Measurements from ENCODE around the gene CYTH1. TPM values are rescaled to one million over a fixed set of nuclear protein-coding genes. Genes with fewer than 3 reads are reported as not detected.
A peak's percentile ranks its signal among the peaks of the same experiment; 100 is the strongest.
"Not testable (repeated sequence)": the region's sequence is repeated elsewhere in the genome, so short reads cannot be mapped to it uniquely, and the experiment has no call there.

CYTH1 gene
- total RNA-seq, 1 donor from 2014 or later: 51.4 TPM

GRCh38 chr17:78759203-78759968 lies 22.7 kb downstream of the CYTH1 start:
- peak; percentile 73 for DNase-seq

DNA sequence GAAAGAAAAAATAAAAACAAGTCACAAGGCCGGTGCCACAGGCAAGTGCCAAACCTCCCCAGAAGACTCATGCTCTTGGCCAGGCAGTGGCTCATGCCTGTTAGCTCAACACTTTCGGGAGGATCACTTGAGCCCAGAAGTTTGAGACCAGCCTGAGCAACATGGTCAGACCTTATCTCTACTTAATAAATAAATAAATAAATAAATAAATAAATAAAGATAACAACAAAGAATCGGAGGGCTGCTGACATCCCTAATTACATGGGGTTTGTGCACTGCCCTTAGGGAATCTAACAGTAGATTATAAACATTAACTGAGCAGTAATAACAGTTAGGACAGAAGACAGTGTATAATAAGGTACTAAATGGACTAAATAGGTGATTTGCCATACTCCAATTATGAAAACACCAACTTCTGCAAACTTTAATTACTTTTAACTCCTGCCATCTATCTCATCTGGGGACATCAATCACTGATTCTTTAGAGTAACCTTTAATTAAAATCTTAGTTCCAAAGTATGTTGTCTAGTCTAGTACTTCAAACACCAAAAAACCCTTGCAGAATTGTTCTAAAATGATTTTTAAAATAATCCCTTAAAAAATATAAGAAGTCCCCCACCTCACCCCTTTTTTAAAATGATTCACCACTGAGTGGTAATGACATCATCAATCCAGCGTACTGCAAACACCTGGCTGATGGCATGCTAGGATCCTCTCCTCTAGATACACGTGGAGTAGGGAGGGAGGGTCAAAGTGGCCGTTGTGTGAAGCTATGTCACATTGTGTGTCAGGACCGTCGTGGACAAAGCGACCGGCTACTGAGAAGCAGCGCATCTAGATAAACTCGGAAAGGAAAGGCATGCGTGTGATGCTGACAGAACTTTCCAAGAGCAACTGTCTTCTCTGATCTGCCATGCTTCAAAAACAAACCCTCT lies 28.5 kb downstream of the CYTH1 start:
- DNase-seq: no peak

GRCh38 chr17:78751447-78752161 lies 30.5 kb downstream of the CYTH1 start:
- DNase-seq: no peak

GRCh38 chr17:78751000-78751399 lies 31.1 kb downstream of the CYTH1 start:
- not testable (repeated sequence) for DNase-seq

DNA sequence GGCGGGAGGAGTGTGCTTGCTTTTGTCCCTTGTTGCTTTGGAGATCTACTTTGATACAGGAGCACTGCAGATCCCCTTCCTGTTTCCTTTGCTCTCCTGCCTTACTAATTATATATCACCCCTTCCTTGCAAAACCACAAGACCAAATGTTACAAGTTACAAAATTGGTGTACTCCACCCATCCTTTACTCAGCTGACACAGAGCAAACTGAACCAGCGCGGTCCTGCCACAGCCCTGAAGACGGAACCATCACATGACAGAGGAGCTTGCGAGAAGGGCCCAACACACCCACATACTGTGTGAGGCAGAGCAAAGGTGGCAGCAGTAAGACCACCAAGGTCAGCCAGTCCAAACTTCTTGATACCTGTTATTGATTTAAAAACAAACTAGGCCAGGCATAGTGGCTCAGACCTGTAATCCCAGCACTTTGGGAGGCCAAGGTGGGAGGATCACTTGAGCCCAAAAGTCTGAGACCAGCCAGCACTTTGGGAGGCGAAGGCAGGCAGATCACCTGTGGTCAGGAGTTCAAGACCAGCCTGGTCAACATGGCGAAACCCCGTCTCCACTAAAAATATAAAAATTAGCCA lies 33.2 kb downstream of the CYTH1 start:
- DNase-seq: peak; percentile 43

- DNase-seq: no peak
These were observed 33.9 kb downstream of the CYTH1 start for GRCh38 chr17:78748048-78748729.

DNA sequence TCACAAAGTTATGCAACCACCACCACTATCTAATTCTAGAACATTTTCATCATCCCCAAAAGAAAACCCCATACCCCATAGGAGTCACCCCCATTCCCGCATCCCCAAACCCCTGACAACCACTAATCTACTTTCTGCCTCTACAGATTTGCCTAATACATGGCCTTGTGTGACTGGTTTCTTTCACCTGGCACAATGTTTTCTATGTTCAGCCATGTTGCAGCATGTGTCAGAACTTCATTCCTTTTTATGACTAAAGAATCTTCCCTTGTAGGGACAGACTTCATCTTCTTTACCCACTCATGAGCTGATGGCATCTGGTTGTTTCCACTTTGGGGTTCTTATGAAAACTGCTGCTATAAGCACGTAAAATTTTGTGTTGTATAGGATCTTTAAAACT lies 34.6 kb downstream of the CYTH1 start:
- DNase-seq: no peak

DNA sequence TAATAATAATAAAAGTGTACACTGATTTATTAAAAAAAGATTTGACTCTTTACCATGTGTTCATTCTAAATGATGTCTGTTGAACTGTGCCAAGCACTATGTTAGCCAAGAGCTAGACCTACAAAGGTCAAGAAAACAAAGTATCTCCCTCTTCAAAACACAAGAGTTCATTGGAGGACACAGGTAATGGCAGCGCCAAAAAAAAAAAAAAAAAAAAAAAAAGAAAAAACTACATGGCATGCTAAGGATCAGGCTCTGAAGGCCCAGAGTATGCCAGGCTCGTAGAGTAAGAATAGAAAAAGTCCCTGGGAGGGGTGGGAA lies 35.2 kb downstream of the CYTH1 start:
- DNase-seq: no peak

DNA sequence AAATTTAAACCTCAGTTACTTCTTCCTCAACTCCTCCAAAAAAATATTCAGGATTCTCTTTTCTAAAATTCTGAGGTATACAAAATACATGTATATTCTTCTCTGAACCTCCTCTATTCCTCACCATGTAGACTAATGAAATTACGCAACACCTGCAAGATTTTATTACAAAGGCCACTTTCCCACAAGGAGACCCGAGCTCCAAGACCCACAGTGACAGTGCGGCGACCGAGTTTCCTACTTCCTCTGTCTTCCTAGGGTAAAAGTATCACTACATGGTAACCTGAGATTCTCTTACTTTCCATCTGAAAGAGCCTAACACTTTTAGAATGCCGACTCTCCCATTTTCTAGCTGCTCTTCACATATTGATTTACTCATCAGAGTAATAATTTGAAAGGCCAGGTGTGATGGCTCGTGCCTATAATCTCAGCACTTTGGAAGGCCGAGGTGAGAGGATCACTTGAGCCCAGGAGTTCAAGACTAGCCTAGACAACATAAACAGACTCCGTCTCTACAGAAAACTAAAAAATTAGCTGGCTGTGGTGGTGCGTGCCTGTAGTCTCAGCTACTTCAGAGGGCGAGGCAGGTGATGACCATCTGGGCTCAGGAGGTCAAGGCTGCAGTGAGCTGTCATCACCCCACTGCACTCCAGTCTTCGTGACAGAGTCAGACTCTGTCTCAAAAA lies 35.7 kb downstream of the CYTH1 start:
- DNase-seq: no peak

DNA sequence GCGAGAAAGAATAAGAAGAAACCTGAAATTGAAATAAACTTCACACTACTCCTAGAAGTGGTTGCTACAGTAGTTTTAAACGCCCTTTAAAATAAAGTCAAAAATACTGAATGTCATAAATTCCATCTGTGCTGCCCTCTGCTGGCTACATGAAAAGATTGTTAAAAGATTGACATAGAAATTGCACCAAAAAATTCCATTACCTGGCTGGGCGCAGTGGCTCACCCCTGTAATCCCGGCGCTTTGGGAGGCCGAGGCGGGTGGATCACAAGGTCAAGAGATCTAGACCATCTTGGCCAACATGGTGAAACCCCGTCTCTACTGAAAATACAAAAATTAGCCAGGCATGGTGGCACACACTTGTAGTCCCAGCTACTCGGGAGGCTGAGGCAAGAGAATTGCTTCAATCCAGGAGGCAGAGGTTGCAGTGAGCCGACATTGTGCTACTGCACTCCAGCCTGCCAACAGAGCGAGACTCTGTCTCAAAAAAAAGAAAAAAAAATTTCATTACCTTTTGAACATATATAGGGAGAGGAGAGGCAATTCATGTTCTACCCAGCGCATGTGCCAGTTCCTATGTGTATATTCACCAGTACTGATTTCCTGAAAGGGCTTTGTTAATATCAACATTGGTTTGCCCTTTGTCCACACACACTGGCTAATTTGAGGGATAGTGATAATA lies 36.5 kb downstream of the CYTH1 start:
- DNase-seq: peak; percentile 71

- DNase-seq: no peak
These were observed 39.2 kb downstream of the CYTH1 start for GRCh38 chr17:78742901-78743300.

DNA sequence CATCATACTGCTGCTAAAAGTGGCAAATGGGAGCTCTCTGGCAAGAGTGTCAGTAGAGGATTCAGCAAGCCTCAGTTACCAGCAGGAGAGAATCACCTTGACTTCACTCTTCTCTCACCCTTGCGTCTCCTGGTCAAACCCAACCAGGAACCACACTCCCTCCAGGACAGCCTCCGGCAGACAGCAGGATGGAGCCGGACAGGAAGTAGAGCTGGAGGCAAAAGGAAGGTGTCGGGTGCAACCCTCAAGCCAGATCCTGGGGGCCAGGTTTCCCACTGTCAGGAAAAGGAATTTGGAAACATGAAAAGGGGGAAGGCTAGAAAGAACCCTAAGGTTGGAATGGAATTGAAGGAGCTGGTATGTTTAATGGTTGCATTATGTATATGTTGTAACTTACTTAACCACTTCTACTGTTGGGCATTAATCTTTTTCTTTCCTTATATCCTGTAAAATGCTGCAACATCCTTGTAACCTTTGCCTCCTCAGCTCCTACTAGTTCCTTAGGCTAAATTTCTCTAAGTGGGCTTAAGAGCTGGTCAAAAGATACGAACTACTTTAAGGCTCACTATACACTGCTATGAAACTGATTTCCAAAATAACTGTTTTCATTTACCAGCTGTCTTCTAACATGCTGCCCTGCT lies 40.3 kb downstream of the CYTH1 start:
- DNase-seq: no peak

DNA sequence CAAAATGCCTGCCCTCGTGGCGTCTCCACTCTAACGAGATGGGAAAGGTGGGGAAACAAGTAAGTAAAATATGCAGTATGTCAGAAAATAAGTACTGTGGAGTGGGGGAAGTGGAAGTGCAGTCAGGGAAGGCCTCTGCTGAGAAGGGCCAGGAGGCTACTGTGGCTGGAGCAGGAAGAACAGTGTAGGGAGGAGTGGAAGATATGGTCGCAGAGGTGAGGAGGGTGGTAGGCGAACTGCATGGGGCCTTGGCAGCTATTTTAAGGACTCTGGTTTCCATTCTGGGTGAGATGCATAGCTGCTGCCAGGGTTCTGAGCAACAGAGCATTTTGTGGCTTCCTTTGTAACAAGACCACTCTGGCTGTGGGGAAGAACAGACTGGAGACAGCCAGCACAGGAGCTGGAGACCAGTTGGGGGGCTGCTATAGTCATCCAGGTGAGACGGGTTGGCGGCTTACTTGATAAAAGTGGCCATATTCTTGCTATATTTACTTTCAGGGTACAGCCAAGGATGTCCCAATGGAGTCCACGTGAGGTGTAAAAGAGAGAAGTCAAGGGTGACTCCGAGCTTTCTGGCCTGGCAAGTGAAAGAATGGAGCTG lies 42.6 kb downstream of the CYTH1 start:
- no peak for DNase-seq

DNA sequence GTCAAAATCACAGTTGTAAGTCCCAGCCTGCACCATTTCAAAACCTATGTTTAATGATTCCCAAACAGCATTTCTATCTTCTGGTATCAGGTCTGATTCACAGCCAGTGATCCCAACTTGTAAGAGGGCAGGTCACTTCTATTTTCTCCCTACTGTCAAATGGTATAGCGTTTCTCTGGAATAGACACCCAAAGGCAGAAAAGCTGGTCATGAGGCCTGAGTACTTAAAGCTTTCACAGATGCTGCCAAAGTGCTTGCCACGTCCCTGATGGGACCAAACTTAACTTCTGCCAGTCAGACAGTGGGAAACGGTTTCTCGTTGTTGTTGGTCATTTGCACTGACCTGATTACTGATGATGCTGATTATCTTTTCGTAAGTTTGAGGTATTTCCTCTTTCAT lies 43.4 kb downstream of the CYTH1 start:
- no peak for DNase-seq

DNA sequence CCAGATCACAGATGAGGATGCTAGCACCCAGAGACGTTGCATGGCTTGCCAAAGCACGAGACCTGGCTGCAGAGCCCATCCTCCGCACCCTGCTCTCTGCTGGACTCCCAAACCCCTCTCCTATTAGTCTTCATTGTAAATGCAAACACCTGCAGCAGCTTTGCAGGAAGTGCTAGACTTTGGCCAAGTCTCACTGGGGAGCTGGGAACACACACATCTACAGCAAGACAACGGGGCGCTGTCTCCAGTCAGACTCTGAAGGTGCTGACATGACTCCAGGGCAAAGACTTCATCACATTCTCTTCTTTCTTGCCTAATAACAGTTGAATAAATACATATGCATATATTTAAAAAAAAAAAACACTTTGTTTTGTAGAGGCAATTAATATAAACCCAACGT lies 43.8 kb downstream of the CYTH1 start:
- no peak for DNase-seq

DNA sequence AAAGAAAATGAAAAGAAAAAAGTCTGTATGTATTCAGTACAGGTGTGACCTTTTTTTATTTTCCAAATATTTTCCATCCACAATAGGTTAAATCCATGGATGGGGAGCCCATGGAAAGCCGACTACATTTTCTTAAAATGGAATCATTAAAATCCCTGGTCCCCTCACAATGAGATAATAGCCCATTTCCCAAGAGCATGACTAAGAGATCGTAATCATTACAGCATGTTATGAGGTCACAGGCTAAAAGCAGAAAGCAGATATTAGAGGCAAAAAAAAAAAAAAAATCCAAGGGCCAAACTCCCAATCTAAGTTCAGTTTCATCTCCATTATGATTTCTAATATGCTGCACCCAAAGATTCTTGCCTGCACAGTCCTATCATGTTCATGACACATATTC lies 44.7 kb downstream of the CYTH1 start:
- peak; percentile 78 for DNase-seq

- peak; percentile 89 for DNase-seq
These were observed 45.5 kb downstream of the CYTH1 start for GRCh38 chr17:78736526-78737079.

GRCh38 chr17:78735832-78736525 lies 46.1 kb downstream of the CYTH1 start:
- DNase-seq: peak; percentile 58
